BLaER1 treated with 17β-estradiol and CSF1 and Interleukin-3, amounts not matched to agents 10 nM and 100 nM (cell line): ENCODE data around the gene B3GNT7.

Experiments used
- H3K27ac ChIP-seq, 11 experiments: shearing (Covaris generic); formaldehyde crosslinking; 2 replicates each; pipeline ENCODE4 v1.8.1; 2022
- H3K27me3 ChIP-seq, 11 experiments: shearing (Covaris generic); formaldehyde crosslinking; 2 replicates each; pipeline ENCODE4 v1.8.1; 2022
- H3K36me3 ChIP-seq, 11 experiments: shearing (Covaris generic); formaldehyde crosslinking; 2 replicates each; pipeline ENCODE4 v1.8.1; 2022
- H3K4me1 ChIP-seq, 10 experiments: shearing (Covaris generic); formaldehyde crosslinking; 2 replicates each; pipeline ENCODE4 v1.8.1; 2022
- H3K4me2 ChIP-seq, 11 experiments: shearing (Covaris generic); formaldehyde crosslinking; 2 replicates each; pipeline ENCODE4 v1.8.1; 2022
- H3K4me3 ChIP-seq, 10 experiments: shearing (Covaris generic); formaldehyde crosslinking; 2 replicates each; pipeline ENCODE4 v1.8.1; 2022
- H3K9ac ChIP-seq, 11 experiments: shearing (Covaris generic); formaldehyde crosslinking; 2 replicates each; pipeline ENCODE4 v1.8.1; 2022
- H3K9me3 ChIP-seq, 11 experiments: shearing (Covaris generic); formaldehyde crosslinking; replicated peaks in 1 of 11; 2 replicates each; pipeline ENCODE4 v1.8.1; 2022
- H4K20me1 ChIP-seq, 11 experiments: shearing (Covaris generic); formaldehyde crosslinking; 2 replicates each; pipeline ENCODE4 v1.8.1; 2022
- Cebpa-rat ChIP-seq, 11 experiments: shearing (Covaris generic); IDR thresholded peaks; 2 replicates each; pipeline ENCODE4 v1.8.1; 2022

The B3GNT7 gene

GRCh38 chr2:231394211-231395141 is 1.0 kb upstream of the B3GNT7 start:
- Histone ChIP-seq H3K27me3 (peaks cover 44 to 53% (median 47%) of the 10 kb centered on the region in 11 experiments), H3K9ac (peak overlapping the region in 4 of 11 experiments; percentile 55 to 80 (median 66); a peak in 6 of 22 replicates), H3K9me3 (no peaks in the 10 kb centered on the region), H3K4me3 (peak overlapping the region in 9 of 10 experiments; percentile 50 to 69 (median 56); a peak in 12 of 20 replicates), H4K20me1 (peaks cover 0 to 10% (median 0%) of the 10 kb centered on the region in 11 experiments; a peak in 4 of 22 replicates), H3K27ac (peak overlapping the region in 3 of 11 experiments; percentile 4 to 55 (median 47); a peak in 4 of 22 replicates), H3K4me1 (peaks cover 60 to 76% (median 66%) of the 10 kb centered on the region in 10 experiments), H3K4me2 (peak overlapping the region; percentile 78 to 96 (median 89)), H3K36me3 (no peaks in the 10 kb centered on the region)
- no peak for TF ChIP-seq Cebpa-rat (IDR thresholded peaks at IDR 0.05)

GRCh38 chr2:231396058-231396821 is 730 bp downstream of the B3GNT7 start:
- H3K27ac ChIP-seq = peak overlapping the region in 2 of 11 experiments; percentile 13 to 48; a peak in 2 of 22 replicates
- H3K4me1 ChIP-seq = peaks cover 55 to 70% (median 60%) of the 10 kb centered on the region in 10 experiments
- peaks cover 44 to 53% (median 47%) of the 10 kb centered on the region in 11 experiments for H3K27me3 ChIP-seq
- TF ChIP-seq Cebpa-rat (IDR thresholded peaks at IDR 0.05) = no peak
- H3K9ac ChIP-seq = peak overlapping the region in 7 of 11 experiments; percentile 23 to 80 (median 50); a peak in 9 of 22 replicates
- H3K4me2 ChIP-seq = peak overlapping the region; percentile 78 to 96 (median 89)
- no peaks in the 10 kb centered on the region for H3K9me3 ChIP-seq
- no peaks in the 10 kb centered on the region for H3K36me3 ChIP-seq
- peaks cover 0 to 10% (median 0%) of the 10 kb centered on the region in 11 experiments; a peak in 4 of 22 replicates for H4K20me1 ChIP-seq
- H3K4me3 ChIP-seq = peak overlapping the region; percentile 48 to 69 (median 56)

GRCh38 chr2:231397011-231397927 is 1.8 kb downstream of the B3GNT7 start:
- H3K9ac ChIP-seq = no peak overlapping the region
- peaks cover 45 to 60% (median 50%) of the 10 kb centered on the region in 10 experiments for H3K4me1 ChIP-seq
- H3K9me3 ChIP-seq = no peaks in the 10 kb centered on the region
- TF ChIP-seq Cebpa-rat (IDR thresholded peaks at IDR 0.05) = no peak
- H3K4me3 ChIP-seq = no peak overlapping the region
- H4K20me1 ChIP-seq = peaks cover 0 to 10% (median 0%) of the 10 kb centered on the region in 11 experiments; a peak in 4 of 22 replicates
- no peak overlapping the region for H3K4me2 ChIP-seq
- no peaks in the 10 kb centered on the region for H3K36me3 ChIP-seq
- H3K27ac ChIP-seq = no peak overlapping the region
- peaks cover 44 to 53% (median 47%) of the 10 kb centered on the region in 11 experiments for H3K27me3 ChIP-seq

GRCh38 chr2:231397928-231398294 is 2.4 kb downstream of the B3GNT7 start:
- no peaks in the 10 kb centered on the region for H3K36me3 ChIP-seq
- peaks cover 44 to 53% (median 47%) of the 10 kb centered on the region in 11 experiments for H3K27me3 ChIP-seq
- no peak overlapping the region for H3K9ac ChIP-seq
- H3K27ac ChIP-seq = no peak overlapping the region
- H3K4me1 ChIP-seq = peaks cover 39 to 53% (median 44%) of the 10 kb centered on the region in 10 experiments
- no peak overlapping the region for H3K4me2 ChIP-seq
- TF ChIP-seq Cebpa-rat (IDR thresholded peaks at IDR 0.05) = no peak
- peaks cover 0 to 10% (median 0%) of the 10 kb centered on the region in 11 experiments; a peak in 4 of 22 replicates for H4K20me1 ChIP-seq
- no peak overlapping the region for H3K4me3 ChIP-seq
- no peaks in the 10 kb centered on the region for H3K9me3 ChIP-seq

- peaks cover 33 to 48% (median 39%) of the 10 kb centered on the region in 10 experiments for H3K4me1 ChIP-seq
- H3K4me3 ChIP-seq = no peak overlapping the region
- H3K27me3 ChIP-seq = peaks cover 41 to 52% (median 46%) of the 10 kb centered on the region in 11 experiments
- no peak overlapping the region for H3K27ac ChIP-seq
- peaks cover 0 to 10% (median 0%) of the 10 kb centered on the region in 11 experiments; a peak in 4 of 22 replicates for H4K20me1 ChIP-seq
- TF ChIP-seq Cebpa-rat (IDR thresholded peaks at IDR 0.05) = no peak
- no peak overlapping the region; a peak in 1 of 22 replicates for H3K9ac ChIP-seq
- H3K36me3 ChIP-seq = no peaks in the 10 kb centered on the region
- peak overlapping the region in 1 of 11 experiments; percentile 65; a peak in 2 of 22 replicates for H3K4me2 ChIP-seq
- H3K9me3 ChIP-seq = no peaks in the 10 kb centered on the region
These were observed 3.1 kb downstream of the B3GNT7 start for GRCh38 chr2:231398585-231398984.

- Histone ChIP-seq H3K27ac (no peak overlapping the region; a peak in 2 of 22 replicates), H3K4me2 (peak overlapping the region in 10 of 11 experiments; percentile 31 to 86 (median 62); a peak in 11 of 22 replicates), H3K9ac (peak overlapping the region in 1 of 11 experiments; percentile 7; a peak in 4 of 22 replicates), H3K4me3 (no peak overlapping the region), H3K4me1 (peaks cover 33 to 48% (median 37%) of the 10 kb centered on the region in 10 experiments), H3K36me3 (no peaks in the 10 kb centered on the region), H3K27me3 (peaks cover 34 to 45% (median 40%) of the 10 kb centered on the region in 11 experiments), H3K9me3 (no peaks in the 10 kb centered on the region), H4K20me1 (peaks cover 0 to 10% (median 0%) of the 10 kb centered on the region in 11 experiments; a peak in 4 of 22 replicates)
- no peak for TF ChIP-seq Cebpa-rat (IDR thresholded peaks at IDR 0.05)
These were observed 3.7 kb downstream of the B3GNT7 start for GRCh38 chr2:231399046-231399852.
